NOMO-1 treated with dmso at 0.1 percent for 144 hours (cell line): Measurements from ENCODE around the gene SLC6A13.
"Not testable (repeated sequence)": the region's sequence is repeated elsewhere in the genome, so short reads cannot be mapped to it uniquely, and the experiment has no call there.

Source experiments
- DNase-seq: peaks from one replicate; lab custom pipeline; 2025; ENCODE audit not compliant: unreplicated experiment; lab: John Stamatoyannopoulos, UW

The SLC6A13 gene

DNA sequence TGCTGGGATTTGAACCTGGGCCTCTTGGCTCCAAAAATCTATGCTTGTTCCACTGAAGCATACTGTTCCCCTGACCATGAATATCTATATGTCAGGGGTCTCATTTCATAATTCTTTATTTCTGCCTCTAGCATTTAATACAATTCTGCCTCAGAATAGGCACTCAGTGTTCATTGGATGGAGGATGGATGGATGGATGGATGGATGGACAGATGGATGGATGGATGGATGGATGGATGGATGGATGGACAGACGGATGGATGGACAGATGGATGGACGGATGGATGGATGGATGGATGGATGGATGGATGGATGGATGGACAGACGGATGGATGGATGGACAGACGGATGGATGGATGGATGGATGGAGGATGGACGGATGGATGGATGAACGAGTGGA, 45.6 kb downstream of the SLC6A13 start:
- DNase-seq = not testable (repeated sequence)

DNA sequence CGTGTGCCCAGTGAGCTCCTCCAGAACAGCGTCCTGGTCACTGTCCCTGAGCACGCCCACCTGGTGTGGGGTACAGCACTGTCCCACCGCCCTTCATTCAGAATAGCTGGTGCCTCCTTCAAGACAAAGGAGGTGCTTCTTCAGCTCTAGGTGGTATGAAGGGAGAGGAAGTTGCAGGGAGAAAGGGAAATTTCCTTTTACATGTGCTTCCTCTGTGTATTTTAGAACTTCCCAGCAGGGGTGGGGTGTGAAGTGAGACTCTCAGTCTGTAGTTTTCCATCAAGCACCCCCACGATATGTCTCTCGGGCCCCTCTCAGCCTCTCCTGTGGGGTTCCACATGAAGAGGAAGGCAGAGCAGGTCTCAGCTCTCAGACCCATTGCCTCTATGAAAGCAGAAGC, 47.5 kb downstream of the SLC6A13 start:
- DNase-seq = no peak

DNA sequence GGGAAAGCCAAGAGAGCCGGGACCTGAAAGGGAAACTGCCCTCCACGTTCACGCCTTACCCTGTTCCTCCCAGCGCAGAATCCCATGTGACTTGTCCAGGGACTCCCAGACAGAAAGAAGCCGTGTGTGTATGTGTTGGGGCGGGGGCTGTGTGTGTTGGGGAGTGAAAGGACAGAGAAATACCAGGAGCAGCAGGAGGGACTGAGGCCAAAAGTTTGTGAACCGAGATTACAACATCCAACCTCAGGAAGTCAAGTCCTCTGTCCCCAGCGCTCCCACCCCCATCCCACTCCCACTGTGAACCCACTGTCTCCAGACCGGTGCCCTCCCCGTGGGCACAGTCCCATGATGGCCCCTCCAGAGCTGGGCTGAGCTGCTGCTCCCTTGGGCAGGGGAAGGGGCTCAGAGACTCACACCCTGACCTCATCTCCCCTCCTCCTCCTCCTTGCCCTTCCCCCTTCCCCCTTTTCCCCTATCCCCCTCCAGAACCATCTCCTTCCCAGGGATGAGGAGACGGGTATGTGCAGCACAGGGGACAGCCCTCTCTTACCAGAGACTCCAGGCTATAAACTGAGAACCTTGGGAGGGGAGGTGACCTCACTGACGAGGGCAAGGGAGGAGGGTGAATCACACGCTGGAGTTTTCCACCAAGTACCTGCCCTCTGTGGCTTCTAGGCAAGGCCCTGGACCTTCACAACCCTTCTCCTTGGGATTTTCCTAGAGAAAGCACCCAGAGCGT, 48.5 kb downstream of the SLC6A13 start, which contains the start of gene SLC6A12:
Gene SLC6A12 (minus strand): TSS at position 155 of the 739 bp plus-strand sequence. CDS start 4,171 bp downstream, outside the sequence.
- no peak for DNase-seq

DNA sequence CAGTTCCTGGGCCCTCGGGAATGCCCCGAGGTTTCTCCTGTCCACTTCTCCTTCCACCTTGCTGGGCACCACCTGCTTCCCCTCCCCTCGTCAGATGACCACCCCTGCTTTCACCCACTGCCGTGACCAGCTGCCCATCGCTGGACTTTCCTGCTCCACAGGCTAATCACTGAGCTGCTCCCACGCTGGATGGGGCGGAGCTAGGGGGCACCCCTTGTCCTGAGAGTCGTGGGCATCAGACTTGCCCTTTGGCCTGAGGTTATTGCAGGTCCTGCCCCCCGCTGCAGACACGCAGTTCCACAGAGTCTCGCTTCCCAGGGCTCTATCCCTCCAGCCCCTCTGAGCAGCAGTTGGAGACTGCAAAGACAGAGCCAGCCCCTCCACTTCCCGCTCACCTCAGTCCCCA, 49.1 kb downstream of the SLC6A13 start:
- DNase-seq = no peak

DNA sequence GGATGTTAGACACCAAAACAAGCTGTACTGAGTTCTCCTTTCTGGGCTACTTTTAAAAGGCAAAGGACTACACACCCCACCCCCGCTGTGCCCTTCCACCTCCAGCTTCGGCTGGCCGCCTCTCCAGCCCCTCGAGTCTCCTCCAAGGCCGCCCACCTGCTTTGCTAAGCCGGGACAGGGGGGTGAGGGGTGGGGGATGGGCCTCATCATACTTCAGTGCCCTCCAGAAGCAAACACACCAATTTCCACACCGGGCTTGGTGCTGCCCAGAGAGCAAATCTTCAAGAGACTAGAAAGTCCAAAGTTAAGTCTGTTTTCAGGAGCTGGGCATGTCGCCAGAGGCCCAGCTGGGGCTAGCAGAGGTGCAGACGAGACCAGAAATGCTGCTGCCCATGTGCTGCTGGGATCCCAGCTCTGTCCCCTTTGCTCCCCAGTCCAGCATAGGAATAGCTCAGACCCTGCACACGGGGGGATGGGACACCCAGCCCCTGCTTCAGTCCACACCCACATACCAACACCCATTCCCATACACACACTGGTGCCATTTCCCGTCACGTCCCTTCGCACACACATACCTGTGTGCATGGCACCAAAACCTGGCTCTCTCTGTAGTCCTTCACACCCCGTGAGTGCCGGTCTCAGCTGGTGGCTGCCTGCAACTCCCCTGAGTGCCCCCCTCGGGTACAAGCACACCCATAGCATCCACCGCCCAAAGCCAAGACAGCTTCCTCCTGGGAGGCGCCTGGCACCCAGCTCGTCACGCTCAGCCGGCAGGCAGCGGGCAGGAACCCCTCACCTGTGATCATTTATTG, 49.7 kb downstream of the SLC6A13 start:
- DNase-seq = no peak

DNA sequence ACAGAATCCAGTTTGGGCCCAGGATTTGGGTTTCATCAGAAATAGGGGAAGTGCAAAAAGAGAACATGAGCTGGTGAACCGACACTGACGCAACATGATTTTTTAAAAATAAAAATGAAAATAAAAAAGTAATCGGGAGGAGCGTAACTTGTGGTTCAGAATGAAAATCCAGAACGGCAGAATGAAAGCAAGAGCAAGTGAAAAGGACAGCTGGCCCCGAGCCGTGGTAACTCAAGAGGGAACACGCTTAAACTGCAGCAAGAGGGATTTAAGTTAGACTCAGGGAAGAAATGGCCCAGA, 50.3 kb downstream of the SLC6A13 start:
- DNase-seq = peak; percentile 28

DNA sequence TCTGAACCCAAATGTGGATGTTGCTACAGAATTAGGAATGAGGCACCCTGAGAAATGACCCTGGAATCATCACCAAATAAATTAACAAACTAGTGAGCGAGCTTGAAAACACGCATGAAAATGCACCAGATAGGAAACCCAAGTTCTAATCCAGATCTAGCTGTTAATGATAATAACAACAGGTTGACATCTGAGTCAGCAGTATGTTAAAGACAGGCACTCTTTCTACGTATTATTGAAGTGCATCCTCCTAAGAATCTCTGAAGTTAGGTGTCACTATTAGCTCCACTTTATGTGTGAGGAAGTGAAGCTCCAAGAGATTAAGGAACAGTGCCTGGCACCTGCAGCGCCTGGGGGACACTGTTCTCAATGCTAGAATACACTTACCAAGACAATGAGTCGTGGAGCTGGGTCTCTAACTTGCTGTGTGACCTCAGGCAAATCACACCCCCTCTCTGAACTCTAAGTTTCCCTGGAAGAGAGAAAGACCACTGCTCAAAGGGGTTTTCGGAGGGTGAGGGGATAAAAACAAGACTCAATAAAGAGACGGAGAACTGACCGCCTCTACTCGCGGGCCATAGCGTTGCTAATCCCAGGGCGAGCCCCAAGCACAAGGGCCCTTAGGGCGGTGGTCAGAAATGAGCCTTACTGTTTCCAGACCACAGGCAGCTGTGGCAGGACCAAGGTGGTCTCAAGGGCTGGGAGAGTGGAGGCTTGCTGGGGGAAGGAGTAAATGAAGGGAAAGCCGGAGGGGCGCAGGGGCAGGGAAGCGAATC, 50.8 kb downstream of the SLC6A13 start:
- no peak for DNase-seq

DNA sequence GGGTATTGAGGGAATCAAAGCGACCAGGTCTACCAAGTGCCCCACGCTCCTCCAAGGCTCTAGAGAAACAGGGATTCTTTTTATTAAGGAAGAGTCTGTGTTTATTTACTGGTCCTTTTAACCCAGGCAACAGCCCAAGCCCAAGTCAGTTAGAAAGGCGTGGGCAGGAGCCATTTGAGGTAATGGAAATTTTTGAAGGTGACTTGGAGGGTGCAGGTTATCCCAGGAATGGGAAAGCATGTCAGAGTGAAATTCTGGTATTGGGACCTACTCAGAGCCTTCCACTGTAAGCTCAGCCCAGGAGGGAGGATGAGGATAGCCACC, 51.5 kb downstream of the SLC6A13 start:
- no peak for DNase-seq

DNA sequence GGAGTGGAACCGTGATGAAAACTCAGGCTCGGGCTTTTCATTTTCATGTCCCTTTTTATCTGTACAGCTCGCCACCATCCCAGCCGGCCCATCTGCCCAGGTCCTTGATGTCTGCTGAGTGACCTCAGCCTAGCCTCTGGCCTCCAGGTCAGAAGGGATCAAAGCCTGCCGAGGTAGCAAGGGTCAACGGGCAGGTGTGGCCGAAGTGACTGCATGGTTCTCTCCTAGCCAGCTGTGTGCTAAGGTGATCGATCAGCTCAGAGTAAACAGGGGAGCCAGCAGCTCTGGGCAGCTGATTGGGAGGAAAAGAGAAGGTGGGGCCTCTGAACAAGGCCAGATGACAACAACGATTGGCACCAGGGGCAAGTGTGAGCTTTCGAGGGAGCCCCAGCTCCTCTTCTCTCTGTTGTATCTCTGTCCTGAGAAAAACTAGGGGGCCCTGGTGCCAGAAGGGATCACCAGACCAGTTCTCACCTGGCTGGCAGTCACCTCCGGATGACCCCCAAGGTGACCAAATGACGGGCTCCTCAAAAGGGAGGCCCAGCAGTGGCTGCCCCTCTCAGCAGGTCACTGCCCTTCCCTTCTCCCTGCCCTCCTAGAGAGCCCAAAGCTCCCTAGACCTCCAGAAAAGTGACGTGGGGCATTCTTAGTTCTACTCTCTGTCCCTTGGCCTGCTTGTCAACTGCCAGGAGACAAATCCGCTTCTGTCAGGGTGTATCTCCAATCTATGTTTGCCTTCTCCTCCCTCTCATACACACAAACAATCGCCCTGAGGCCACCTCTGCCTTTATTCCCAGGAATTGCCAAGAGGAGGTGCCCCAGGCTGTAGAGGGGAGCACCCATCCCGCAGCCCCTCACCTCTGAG, 52.1 kb downstream of the SLC6A13 start:
- no peak for DNase-seq

DNA sequence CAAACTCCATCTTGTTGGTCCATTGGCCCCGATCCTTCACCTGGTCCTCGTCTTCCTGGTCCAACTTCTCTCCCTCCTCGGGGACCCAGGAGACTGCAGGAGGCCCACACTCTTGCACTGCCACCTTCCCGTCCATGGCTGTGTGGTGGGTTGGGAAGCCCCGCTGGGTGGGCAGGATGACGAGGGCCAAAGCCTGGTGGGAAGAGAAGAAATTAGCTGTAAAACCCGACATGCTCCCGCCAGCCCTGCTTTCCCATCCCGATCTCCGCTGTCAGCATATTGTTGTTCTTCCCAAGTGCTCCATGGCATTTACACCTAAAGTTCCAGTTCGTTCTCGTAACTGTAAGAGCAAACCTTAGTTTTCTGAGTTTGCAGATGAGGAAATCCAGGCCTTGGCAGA, 52.8 kb downstream of the SLC6A13 start:
- DNase-seq = no peak

DNA sequence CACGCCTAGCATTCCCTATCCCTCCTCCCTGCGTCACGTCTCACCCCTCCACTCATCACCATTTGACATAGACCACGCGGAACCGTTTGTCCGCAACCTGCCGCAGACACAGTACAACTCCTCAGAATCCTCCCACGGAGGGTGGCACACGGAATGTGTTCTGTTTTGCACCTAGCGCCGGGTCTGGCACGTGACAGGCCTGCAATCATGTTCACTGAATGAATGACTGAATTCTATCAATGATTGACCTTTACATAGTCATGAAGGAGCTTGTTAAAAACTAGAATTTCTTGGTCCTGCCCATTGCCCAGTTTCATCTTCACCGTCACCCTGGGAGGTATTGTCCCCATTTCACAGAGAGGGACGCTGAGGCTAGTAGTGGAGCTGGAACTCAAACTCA, 53.4 kb downstream of the SLC6A13 start:
- DNase-seq = no peak

DNA sequence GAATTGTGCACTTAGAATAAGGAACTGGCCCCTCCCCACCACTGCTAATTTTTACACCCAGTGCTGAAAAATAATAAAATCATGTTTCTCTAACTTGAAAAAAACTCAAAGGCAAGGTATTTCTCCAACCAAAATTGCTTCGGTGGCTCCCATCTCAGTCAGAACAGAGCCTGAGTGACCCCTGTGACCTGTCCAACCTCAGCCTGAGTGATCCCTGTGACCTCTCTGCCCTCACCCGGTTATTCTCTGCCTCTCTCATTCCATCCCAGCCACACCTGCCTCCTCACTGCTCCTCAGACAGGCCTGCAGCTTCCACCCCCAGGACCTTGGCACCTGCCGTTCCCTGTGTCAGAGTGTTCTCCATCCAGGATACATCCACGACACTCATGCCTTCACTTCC, 53.8 kb downstream of the SLC6A13 start:
- no peak for DNase-seq

DNA sequence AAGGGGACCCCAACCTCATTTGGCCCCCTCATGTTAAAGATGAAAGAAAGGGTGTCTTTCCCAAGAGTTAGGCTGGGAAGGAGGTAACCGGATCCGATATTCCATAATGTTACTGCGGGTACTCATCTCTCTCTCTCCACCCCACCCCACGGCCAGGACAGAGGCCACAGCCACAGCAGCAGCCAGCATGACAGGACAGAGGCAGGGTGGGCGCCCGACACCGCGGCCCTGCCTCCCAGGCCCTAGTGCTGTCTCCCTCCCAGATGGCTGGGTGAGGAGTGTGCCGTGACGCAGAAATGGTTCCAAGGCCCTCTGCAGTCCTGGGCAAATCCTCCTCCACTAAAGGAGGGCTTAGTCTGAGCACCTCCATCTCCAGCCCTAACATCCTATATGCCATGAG, 54.8 kb downstream of the SLC6A13 start:
- no peak for DNase-seq

DNA sequence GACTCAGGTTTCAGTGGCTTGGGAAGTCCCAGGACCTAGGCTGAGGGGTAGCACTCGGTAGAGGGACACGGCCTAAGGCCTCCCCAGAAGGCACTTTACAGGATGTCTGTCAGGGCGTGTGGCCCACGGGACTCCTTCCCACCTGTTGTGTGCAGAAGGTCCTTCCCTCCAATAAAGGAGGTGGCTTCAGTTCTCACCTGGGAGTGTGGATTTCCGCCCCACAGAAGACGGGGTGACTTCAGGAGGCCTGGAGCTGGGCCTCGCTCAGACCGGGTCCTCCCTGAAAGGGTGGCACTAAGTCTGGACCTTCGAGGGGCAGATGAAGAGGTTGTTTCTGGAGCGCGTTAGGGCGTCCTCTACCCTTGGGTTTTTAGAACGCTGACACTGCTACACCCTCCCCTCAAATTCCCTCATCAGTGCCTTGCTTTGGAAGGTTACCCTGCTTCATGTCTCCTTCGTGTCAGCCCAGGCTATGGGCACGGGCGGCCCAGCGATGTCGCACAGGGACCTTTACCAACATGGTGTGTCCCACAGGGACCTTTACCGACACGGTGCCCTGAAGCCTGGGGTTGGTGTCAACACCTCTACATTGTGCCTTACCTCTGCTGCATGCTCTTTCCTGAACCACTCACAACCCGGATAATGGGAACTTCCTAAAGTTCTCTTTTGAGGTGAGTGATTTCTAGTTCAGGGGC, 55.7 kb downstream of the SLC6A13 start:
- DNase-seq = no peak

DNA sequence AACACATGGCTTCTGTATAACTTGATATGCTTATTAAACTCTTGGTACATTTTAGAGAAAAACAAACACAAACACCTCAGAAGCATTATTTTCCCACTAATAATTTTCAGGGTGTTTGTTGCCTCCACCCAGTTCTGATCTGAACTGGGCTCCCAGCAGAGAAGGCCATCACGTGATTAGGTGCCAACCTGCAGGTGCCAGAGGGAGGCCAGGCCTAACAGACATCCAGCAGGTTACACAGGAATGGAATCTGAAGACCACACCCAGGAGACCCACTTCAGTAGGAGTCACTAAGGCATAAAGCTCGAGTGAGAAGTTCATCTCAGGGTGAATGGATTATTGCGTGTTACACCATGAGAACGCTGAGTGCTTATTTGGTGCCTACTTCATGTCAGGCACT, 57.6 kb downstream of the SLC6A13 start:
- DNase-seq = no peak

DNA sequence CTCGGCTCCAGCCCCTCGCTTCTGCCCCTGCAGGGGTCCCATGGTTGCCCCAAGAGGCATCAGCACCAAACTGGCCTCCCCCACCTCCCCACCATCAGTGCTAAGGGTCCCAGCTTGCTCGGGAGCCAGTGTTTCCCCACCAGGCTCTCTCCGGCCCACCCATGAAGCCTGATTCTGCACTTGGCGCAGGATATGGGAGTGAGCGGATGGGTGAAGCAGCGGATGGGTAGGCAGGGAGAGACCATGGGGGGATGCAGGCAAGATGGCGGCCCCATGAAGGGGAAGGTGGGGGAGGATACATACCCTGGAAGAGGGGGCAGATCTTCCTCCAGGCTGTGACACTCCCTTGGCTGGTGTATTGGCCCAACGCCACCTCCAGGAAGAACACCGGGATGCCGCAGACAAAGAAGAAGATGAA, 58.4 kb downstream of the SLC6A13 start:
- DNase-seq = no peak

DNA sequence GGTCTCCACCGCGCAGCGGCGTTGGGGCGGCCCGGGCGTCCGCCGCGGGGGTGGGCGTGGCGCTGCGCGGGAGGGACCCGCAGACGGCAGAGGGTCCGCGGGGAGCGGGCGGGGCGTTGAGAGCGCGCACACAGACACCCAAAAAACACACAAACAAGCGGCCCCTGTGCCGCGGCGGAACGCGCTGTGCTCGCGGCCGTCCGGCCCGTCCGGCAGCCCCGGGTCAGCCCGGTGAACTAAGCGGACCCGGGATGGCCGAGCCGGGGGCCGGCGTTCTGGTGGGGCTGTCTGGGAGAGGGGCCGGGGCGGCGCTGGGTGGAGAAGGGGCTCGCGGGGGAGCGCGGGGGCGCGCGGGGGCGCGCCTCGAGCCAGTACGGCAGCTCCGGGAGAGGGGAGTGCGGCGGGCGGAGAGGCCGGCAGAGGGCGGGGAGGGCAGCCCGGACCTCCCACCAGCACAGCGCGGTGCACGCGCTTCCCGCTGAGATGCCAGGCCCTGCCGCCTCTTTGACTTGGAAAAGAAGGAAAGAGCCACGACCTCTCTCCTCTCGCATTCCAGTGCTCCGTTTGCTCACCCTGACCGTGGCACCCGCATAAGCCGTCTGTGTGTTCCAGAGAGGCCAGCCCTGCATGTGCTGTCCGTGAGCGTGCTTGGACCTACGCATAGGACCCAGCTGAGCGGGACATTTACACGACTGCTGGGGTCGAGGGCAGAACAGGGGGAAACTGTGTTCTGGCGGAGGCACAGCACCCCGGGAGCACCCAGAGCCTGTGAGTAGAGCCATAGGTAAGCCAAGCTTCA, 59.0 kb downstream of the SLC6A13 start:
- no peak for DNase-seq

DNA sequence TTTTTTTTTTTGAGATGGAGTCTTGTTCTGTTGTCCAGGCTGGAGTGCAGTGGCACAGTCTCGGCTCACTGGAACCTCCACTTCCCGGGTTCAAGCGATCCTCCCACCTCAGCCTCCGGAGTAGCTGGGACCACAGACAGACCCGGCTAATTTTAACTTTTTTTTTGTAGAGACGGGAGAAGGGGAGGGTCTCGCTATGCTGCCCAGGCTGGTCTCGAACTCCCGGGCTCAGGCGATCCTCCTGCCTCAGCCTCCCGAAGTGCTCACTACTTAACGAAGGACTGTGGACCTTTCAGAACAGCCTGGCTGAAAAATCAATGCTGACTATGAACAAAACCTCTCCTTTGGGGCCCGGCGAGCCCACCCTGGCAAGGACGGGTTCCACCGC, 59.6 kb downstream of the SLC6A13 start:
- no peak for DNase-seq

DNA sequence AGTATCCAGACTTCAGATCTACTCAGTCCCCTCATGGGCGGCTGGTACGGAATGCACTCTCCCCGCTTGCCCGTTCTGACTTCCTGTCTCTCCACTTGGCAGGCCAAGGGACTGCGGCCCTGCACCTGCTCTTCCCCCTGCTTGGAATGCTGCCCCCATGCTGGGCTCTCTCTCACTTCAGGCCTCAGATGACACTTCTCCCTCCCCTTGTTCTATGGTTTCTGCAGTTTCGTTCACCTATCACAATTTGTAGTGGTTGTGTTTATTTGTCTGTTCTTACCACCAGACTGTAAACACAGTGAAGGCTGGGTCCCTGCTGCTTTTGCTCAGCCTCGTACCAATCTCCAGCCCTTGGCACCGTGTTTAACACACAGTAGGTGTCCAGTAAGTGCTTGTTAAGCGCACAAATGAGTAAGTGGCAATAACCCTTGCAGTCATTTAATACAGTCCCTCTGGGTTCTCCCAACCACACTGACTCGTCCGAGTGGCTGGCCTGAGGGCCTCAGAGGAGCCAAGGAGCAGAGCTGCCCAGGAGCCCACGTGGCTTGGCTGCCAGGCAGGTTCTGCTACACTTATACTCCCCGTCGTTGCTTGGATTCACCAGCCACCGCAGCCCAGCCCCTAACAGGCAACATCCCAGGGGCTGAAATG, 60.4 kb downstream of the SLC6A13 start:
- DNase-seq = no peak
